CD4-positive, alpha-beta T cell treated with Interleukin-17A for 4 hours (primary cell): ENCODE measurements around the gene STUB1.

Experiments
- DNase-seq: peaks from one replicate; pipeline ENCODE4 v3.0.0-alpha.2; 2020; ENCODE audit warnings: mixed read lengths

The STUB1 gene

DNA sequence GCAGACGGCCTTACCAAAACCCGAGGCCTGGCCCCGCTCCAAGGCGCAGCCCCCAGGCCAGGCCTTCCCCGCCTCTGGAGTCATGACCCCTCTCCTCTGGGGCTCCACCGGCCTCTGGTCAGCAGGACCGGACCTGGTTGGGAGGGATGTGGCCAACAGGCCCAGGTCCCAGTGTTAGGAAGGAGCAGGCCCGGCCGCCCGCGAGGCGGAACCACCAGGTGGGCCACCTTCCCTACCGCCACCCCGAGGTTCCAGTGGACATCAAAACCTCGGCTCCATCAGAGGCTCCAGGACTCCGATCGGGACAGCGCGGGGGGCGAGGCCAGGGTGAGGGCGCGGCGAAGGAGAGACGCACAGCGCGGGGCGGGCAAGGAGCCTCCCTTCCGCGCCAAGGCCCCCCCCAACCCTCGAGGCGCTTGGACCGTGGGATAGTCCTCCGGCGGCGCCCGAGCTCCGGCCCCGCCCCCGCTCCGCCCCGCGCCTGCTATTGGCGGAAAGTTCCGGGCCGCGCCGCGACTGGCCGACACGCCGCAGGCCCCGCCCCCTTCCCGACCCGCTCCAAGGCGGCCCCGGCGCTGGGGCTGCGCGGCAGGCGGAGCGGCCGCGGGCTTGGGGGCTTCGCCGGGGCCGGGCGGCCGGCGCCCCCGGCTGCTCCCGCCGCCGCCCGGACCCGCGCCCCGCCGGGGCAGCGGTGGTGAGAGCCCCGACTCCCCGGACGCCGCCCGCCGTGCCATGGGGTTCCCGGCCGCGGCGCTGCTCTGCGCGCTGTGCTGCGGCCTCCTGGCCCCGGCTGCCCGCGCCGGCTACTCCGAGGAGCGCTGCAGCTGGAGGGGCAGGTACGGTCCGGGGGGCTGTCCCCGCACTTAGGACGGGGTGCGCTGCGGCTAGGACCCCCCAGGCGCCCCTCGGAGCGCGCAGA lies 34.6 kb downstream of the STUB1 start, which contains the start of gene METRN:
TSS of gene METRN (plus strand) at position 561 of the 919 bp plus-strand sequence. CDS start at position 733, 172 bp downstream.
- peak; percentile 96 for DNase-seq

DNA sequence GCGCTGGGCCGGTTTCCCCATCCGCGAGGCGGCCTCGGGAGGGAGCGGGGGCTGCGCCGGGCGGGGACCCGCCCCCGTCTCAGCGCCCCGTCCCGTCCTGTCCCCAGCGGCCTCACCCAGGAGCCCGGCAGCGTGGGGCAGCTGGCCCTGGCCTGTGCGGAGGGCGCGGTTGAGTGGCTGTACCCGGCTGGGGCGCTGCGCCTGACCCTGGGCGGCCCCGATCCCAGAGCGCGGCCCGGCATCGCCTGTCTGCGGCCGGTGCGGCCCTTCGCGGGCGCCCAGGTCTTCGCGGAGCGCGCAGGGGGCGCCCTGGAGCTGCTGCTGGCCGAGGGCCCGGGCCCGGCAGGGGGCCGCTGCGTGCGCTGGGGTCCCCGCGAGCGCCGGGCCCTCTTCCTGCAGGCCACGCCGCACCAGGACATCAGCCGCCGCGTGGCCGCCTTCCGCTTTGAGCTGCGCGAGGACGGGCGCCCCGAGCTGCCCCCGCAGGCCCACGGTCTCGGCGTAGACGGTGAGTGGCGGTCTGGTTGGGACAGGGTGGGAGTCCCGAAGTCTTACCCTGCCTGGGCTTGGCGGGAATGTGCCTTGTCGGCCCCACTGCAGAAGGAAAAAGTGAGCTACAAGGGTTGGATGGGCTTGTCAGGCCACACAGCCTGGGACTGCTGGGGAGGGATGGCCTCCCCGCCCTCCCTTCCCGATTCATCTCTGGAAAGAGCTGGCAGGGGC lies 35.4 kb downstream of the STUB1 start:
- peak; percentile 35 for DNase-seq

DNA sequence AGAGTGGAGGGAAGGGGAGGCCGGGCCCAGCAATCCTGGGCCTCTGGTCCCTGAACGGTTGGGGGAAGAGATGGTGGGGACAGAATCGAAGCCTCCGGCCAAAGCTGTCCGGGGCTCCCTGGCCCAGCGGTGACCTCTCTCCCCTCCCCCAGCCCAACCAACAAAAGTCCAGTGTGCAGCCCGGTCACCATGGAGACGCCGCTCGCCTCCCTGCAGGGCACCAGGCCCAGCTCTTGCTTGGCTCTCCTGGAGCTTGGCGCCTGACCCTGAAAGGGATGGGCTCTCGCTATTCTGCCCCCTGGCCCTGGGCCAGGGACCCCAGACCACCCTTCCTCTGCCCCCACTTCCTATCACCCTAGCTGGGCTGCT lies 36.0 kb downstream of the STUB1 start:
- DNase-seq: no peak

DNA sequence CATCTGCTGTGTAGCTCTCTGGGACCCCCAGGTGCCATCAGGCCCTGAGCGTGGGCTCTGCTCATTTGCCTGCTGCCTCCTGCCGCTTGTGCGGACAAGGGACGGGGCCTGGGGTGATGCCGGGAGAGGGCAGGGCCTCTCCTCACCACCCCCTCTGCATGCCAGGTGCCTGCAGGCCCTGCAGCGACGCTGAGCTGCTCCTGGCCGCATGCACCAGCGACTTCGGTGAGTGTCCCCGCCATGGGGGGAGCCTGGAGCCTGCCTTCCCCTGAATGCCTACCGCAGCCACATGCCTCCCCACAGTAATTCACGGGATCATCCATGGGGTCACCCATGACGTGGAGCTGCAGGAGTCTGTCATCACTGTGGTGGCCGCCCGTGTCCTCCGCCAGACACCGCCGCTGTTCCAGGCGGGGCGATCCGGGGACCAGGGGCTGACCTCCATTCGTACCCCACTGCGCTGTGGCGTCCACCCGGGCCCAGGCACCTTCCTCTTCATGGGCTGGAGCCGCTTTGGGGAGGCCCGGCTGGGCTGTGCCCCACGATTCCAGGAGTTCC lies 36.6 kb downstream of the STUB1 start:
- no peak for DNase-seq

DNA sequence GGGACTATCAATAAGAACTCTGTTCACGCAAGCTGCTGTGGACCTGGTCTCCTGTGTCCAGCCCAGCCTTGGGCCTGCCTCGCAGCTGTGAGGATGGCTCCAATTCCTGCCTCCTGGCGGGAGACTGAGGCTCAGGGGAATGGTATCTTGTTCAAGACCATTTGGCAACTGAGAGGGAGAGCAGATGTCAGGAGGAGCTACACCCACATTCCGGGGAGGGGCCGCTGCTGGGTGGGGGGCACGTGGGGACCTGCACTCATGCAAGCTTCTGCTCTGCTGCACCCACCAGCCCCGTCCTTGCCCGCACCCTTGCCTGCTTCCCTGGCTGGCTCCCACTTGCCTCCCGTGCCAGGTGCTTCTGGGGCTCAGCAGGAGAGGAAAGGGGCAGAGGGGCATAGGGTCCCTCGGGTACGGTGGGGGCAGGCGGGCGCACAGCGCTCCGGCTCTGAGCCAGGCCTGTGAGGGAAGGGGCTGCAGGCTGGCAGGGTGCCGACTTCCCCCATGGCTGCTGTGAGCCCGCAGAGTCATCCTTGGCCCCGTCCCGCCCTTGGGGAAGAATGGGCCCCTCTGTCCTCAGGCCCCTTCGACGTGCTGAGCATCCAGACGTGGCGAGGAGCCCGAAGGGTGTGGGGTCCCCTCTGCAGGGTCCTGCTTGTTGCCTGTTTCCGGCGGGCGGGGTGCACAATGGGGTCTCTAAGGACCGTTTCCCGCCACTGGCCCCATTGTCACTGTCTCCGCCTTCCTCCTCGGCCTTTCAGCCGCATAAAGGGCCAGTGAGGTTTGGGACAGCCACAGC lies 37.4 kb downstream of the STUB1 start:
- DNase-seq: no peak

DNA sequence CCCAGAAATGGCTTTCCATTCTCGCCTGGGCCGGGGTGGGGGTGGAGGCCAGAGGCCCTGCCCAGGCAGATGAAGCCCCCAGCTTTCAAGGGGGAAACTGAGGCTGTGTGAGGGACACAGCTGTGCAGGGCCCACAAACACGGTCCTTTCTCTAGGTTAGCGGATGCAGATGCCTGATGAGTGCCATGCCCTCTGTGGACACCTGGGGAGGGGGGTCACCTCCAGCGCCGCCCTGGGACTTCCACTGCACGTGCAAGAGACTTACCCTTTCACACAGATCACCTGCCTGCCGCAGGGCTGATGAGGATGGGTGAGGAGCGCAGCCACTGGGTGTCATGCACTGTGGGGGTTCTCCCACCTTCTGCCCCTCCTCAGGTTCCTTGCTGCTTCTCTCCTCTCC lies 38.2 kb downstream of the STUB1 start:
- DNase-seq: no peak

DNA sequence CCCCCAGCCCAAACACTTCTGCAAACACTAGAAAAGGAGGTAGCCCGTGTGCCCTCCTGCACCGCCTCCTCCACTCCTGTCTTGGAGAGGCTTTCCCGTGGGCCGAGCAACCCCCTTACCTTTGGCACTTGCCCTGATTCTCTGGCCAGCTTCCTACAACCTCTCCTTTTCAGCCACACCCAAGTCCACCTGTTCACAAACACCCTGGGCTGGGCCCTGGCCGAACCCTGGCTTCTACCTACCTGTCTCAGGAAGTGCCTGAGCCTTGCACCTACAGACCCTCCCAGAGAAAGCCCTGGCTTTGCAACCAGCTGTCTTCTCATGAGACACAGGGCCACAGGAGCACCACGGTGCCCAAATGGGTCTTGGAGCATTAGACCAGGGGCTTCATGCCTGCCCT lies 38.7 kb downstream of the STUB1 start:
- no peak for DNase-seq

DNA sequence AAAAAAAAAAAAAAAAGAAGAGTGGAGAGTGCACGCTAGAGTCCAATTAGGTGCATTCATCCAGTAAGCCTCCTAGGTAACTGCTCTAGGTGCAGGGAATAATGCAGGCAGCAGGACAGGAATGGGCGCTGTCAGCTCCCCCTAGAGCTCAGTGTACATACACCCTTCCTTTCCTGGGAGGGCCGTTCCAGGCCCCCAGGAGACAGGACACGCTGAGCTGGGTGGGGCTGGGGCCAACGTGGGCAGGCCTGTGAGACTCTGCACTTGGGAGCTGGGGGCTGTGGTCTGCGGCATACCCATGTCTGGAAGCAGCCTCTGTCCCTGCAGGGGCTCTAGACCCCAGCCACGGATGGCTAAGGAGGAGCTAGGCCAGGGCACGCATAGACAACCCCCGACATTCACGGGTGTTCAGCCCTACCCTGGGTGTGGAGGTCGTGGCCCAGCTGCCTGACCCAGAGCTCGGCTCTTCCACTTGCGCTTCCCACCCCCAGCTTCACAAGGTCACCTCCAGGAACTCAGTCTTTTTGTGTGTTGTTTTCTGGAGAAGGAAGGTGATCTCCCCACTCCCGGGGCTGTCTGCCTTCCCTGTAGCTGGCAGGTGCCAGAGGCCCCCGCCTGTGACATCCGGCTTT lies 39.7 kb downstream of the STUB1 start:
- DNase-seq: no peak

DNA sequence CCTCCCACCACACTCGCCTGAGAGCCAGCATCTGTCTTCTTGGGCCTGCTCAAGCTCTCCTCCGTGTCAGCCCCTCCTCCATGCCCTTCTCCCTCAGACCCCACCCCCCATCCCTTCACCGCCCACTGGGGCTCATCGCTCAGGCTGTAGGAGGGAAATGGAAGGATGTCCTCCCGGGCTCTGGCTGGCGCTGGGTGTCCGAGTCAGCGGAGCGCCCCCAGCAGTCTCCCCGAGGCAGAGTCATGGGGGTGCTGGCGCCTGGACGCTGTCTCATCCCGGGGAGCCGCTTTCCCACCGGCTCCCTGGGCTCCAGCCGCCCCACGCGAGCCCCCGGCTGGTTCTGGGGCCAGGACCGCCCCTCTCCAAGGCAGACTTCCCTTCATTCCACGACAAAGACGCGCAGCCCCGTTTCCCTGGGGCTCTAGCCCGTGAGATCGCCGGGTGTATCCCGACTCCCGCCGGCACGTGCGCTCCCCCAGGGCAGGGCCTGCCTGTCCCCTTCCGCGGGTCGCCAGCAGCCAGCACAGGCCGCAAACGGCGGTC lies 40.3 kb downstream of the STUB1 start:
- peak; percentile 55 for DNase-seq

DNA sequence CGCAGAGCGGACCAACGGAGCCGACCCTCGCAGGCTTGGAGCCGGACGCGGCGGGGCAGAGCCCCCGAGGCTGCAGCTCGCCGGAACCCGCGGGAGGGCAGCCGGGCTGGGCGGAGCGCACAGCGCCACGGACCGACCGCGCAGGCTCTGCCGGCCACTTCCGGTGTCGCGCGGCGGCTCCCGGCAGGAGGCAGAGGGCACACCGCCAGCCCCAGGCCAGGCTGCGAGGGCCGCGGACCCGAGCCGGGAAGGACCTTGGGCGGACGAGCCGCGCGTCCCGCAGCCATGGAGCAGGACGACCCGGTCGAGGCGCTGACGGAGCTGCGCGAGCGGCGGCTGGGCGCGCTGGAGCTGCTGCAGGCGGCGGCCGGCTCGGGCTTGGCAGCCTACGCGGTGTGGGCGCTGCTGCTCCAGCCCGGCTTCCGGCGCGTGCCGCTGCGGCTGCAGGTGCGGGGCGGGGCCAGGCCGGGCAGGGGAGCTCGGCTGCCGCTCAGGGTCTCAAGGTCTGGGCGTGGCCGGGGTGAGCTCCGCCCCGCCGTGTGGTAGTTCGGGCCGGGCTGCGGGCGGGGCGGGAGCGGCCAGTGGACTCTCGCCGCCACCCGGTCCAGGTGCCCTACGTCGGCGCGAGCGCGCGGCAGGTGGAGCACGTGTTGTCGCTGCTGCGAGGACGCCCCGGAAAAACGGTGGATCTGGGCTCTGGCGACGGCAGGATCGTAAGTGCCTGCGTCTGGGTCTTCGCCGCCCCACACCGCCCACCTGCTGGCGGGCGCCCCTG lies 41.0 kb downstream of the STUB1 start, which contains the start of gene ANTKMT:
TSS of gene ANTKMT (plus strand) at position 157 of the 775 bp plus-strand sequence. CDS start at position 286, 129 bp downstream.
- peak; percentile 83 for DNase-seq

DNA sequence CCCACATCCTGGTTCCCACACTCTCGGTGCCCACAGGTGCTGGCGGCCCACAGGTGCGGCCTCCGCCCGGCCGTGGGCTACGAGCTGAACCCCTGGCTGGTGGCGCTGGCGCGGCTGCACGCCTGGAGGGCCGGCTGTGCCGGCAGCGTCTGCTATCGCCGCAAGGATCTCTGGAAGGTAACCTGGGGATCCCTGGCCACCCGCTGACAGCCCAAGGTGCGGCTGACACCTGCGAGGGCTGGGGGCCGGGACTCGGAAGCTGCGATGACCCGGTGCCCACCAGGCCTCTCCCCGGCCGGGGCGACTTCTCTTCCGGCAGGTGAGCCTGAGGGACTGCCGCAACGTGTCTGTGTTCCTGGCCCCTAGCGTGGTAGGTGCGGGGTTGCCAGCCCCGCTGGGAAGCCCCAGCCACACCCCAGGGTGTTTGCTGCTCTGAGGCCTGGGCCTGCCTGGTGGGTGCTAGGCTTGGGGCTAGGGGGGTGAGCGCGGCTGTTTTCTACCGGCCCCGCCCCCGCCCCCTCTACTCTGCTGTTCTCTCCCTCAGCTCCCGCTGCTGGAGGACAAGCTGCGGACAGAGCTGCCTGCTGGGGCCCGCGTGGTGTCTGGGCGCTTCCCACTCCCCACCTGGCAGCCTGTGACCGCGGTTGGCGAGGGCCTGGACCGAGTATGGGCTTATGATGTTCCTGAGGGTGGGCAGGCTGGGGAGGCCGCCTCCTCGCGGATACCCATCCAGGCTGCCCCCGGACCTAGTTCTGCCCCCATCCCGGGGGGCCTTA lies 41.7 kb downstream of the STUB1 start:
- no peak for DNase-seq

DNA sequence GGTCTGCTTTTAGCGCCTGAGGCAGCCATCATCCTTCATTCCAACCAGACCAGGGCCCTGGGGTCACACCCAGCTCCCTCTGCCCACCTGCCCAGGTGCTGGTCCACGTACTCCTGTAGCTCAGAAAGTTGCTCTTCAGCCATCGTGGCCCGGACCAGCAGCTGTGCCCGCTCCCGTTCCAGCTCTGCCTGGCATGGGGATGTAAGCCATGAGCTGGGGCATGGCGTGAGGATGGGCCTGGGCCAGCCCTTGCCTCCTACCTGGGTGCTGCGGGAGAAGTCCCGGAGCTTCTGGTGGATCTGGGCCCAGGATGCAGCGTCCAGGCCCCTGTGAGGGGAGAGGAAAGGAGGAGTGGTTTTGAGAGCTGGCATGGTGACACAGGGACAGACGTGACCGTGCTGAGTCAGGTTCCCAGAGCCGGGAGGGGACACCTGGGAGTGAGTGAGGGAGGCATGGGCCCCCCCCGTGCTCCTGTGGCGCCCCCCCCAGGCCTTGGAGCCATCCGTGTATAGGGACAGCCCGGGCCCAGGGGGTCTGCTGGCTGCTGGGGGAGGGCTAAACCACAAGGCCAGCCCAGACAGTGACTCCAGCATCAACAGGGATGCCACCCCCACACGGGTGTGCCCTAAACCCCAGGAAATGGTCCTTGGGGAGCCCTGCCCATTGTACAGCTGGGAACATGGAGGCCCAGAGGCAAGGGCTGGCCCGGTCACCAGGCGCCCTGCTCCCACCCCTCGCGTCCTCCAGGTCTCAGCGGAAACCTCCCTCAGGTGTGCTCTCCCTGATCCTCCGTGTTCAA lies 42.8 kb downstream of the STUB1 start:
- no peak for DNase-seq

DNA sequence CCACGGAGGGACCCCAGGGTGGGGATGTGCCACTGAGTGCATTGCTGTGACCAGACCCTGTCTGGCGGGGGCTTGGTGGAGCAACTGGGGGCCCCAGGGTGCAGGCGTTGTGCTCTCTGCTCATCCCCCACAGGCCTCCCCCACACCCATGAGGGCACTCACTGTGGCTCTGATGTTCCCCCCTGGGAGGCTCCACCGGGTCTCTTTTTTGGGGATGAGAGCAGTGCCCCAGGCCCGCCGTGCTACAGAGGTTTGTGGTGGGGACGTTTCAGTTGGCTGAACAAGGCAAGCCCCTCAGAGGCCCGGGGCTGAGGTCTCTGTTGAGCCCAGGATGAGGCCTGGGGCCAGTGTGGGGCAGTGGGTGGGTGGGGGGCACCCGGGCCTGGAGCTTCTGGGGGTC lies 43.5 kb downstream of the STUB1 start:
- DNase-seq: no peak

DNA sequence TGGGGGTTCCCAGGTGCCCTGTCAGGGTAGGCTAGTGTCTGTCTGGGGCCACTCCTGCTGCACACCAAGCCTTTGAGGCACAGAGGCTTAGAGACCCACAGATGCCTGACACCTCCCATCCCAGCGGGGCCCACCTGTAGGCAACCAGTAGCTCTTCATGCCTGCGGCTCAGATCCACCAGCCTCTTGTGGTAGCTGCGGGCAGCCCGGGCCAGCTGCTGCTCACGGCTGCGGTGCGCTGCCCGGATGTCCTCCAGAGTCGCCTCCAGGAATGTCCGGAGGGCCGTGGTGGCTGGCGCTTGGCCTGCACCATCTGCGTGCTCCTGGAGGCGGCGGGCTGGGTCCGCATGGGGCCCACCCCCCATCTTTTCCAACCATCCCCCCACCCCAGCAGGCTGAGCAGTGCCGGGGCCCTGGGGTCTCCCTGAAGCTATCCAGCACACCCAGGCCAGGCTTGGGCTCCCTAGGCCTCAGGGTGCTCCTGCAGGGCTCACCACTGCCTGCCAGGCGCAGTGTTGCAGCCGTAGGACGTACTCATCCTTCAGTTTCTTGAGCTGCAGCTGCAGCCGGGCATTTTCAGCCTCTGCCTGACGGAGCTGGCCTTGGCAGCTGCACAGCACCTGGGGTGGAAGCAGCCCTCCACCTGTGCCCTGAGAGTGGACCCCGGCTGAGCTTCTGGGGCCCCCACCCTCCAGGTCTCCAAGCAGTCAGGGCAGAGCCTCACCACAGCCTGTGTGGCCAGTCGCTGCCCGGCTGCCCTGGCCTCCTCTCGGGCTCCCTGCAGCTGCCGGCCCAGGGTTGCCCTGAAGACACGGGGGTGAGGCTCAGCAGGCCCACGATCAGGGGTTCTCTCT lies 44.2 kb downstream of the STUB1 start:
- DNase-seq: no peak

DNA sequence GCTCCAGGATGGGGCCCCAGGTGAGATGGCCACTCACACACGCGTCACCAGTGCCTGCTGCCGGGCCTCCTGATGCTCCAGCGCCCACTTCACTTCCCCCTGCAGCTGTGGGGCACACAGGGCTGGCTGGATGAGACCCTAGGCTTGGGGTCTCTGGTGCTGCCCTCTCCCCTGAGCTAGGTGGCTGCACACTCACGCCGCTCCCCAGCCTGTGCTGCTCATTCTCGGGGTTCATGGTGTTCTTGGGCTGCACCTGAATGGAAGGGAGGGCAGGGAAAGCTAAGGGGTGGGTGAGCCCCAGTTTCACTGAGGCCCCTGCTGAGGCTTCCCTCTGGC lies 44.8 kb downstream of the STUB1 start:
- no peak for DNase-seq

DNA sequence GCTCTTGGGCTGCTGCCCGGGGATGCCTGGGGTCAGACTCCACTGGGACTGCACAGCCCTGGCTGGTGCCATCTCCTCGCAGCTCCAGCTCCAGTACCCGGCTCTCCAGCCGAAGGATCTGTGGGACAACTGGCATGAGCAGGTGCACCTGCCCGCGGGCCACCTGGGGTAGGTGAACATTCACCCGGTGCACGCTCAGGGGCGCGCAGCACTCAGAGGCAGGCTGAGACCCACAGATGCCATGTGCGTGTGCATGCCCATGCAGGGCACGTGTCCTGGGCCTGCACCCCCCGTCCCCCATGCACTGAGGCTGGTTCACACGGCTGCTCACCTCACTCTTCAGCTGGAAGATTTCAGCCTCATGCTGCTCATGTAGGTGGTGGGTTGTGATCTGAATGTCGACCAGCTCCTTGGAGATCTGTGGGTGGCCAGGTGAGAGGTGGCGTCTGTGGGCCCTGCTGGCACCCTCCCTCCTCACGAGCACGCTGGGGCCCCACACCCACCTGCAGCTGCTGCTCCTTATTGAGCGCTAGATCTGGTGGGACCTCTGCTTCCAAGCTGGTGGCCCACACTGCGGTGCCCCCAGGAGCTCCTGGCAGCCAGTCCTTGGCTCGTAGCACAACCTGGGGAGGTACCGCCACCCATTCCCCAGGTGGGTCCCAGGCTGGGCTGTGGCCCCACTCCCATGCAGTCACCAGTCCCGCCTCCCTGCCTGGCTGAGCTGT lies 45.4 kb downstream of the STUB1 start:
- no peak for DNase-seq

DNA sequence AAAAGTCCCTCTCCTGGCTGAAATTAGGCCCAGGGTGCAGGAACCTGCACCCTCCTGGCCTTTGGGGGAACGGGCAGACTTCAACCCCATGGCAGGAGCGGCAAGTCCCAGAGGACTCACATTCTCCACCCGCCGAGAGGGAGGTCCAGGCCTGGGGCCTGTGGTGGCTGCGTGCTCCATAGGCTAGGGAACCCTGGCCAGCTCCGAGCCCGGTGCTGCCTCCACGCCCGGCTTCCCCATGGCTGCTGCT lies 45.9 kb downstream of the STUB1 start:
- no peak for DNase-seq
